B cell (primary cell): Measurements from ENCODE around the gene ZNF3. TPM values are rescaled to one million over a fixed set of nuclear protein-coding genes. Genes with fewer than 3 reads are reported as not detected.

Experiments
- ATAC-seq: fragments of 200-7000 bp; cut with Tn5 transposase; one replicate; pipeline ENCODE4 v1.10.0; 2021; ENCODE audit warnings: low read depth, mild to moderate bottlenecking, moderate number of reproducible peaks, moderate library complexity
- CTCF ChIA-PET: fragments of 350-600 bp; sonication (Branson Sonifier 250); formaldehyde crosslinking; loops from one replicate; lab custom pipeline; 2021; ENCODE audit warnings: antibody characterized with exemption, inconsistent platforms; lab: Charles Lee
- POLR2A ChIA-PET: fragments of 350-600 bp; sonication (Branson Sonifier 250); formaldehyde crosslinking; loops from one replicate; lab custom pipeline; 2021; ENCODE audit warnings: antibody characterized with exemption; lab: Charles Lee
- DNase-seq: peaks from one replicate; pipeline ENCODE4 v3.0.0; 2013
- H2AFZ ChIP-seq: 2 replicates; pipeline ENCODE4 v1.6.1; 2012; ENCODE audit warnings: mild to moderate bottlenecking, low read depth, low read length; ENCODE audit not compliant: insufficient read depth, poor library complexity, severe bottlenecking
- H3K27ac ChIP-seq, 2 donors: 1 replicate in 1 of 2; 2 replicates in 1 of 2; pipeline ENCODE4 v1.5.1; 2012 to 2013; ENCODE audit warnings: low read length in 2 of 2, mild to moderate bottlenecking in 2 of 2, moderate library complexity in 1 of 2
- H3K27me3 ChIP-seq, 4 experiments: fragments of 200-600 bp in 1 of 4; sonication (generic) in 1 of 4; replicated peaks in 1 of 4; 1 replicate in 2 of 4; 2 replicates in 2 of 4; pipeline versions ENCODE4 v1.6.1 to v1.7.0; 2013 to 2016; ENCODE audit warnings: low read length in 3 of 4, mild to moderate bottlenecking in 2 of 4, mixed read lengths in 1 of 4, moderate library complexity in 1 of 4; ENCODE audit not compliant: insufficient read depth in 4 of 4, control insufficient read depth in 3 of 4; ENCODE audit errors: control extremely low read depth in 1 of 4
- H3K36me3 ChIP-seq, 2 experiments: replicated peaks in 1 of 2; 1 replicate in 1 of 2; 2 replicates in 1 of 2; pipeline versions ENCODE4 v1.6.1 to v1.7.1; 2013; ENCODE audit warnings: low read length in 1 of 2; ENCODE audit not compliant: insufficient read depth in 2 of 2, control insufficient read depth in 1 of 2; ENCODE audit errors: control extremely low read depth in 1 of 2, extremely low read depth in 1 of 2
- H3K4me1 ChIP-seq, 2 donors: fragments of 200-600 bp in 1 of 2; sonication (generic) in 1 of 2; 1 replicate in 1 of 2; 2 replicates in 1 of 2; pipeline versions ENCODE4 v1.5.1 to v1.6.1; 2013 to 2017; ENCODE audit warnings: low read length in 2 of 2; ENCODE audit not compliant: control insufficient read depth in 2 of 2, insufficient read depth in 2 of 2
- H3K4me2 ChIP-seq: replicated peaks from 2 replicates; pipeline ENCODE3; 2012; ENCODE audit warnings: mild to moderate bottlenecking, low read depth, low read length; ENCODE audit not compliant: poor library complexity, severe bottlenecking
- H3K4me3 ChIP-seq, 5 experiments: fragments of 200-600 bp in 1 of 5; sonication (generic) in 1 of 5; 1 replicate in 3 of 5; 2 replicates in 2 of 5; pipeline versions ENCODE4 v1.5.1 to v1.7.0; 2011 to 2016; ENCODE audit warnings: low read length in 4 of 5, mild to moderate bottlenecking in 4 of 5, low read depth in 2 of 5, control low read depth in 1 of 5, moderate library complexity in 1 of 5; ENCODE audit not compliant: insufficient read depth in 1 of 5; ENCODE audit errors: control extremely low read depth in 1 of 5, extremely low read depth in 1 of 5
- H3K79me2 ChIP-seq: fragments of 200-600 bp; sonication (generic); one replicate; pipeline ENCODE4 v1.6.0; 2016; ENCODE audit warnings: low read length; ENCODE audit not compliant: control insufficient read depth, insufficient read depth
- H3K9ac ChIP-seq: fragments of 200-600 bp; sonication (generic); 2 replicates; pipeline ENCODE4 v1.6.1; 2017; ENCODE audit warnings: mild to moderate bottlenecking, low read length, moderate library complexity
- H3K9me3 ChIP-seq, 3 donors: one replicate each; pipeline versions ENCODE4 v1.6.1 to v1.7.1; 2013; ENCODE audit warnings: low read length in 2 of 3; ENCODE audit not compliant: control insufficient read depth in 2 of 3, insufficient read depth in 1 of 3; ENCODE audit errors: control extremely low read depth in 1 of 3
- H4K20me1 ChIP-seq: 2 replicates; pipeline ENCODE4 v1.6.0; 2012; ENCODE audit warnings: mild to moderate bottlenecking, low read length; ENCODE audit not compliant: insufficient read depth, control insufficient read depth, poor library complexity, severe bottlenecking
- H3K27ac Mint-ChIP-seq: one replicate; pipeline ENCODE4 v1.8.0; 2021; ENCODE audit warnings: mixed read lengths
- H3K27me3 Mint-ChIP-seq: one replicate; pipeline ENCODE4 v1.8.0; 2021; ENCODE audit warnings: mixed read lengths
- H3K4me1 Mint-ChIP-seq: one replicate; pipeline ENCODE4 v1.8.0; 2021; ENCODE audit warnings: mixed read lengths
- H3K4me3 Mint-ChIP-seq: one replicate; pipeline ENCODE4 v1.8.0; 2021; ENCODE audit warnings: mixed read lengths
- H3K9me3 Mint-ChIP-seq: one replicate; pipeline ENCODE4 v1.8.0; 2022; ENCODE audit warnings: mixed read lengths; ENCODE audit not compliant: insufficient read depth
- EZH2 ChIP-seq: IDR thresholded peaks from 2 replicates; pipeline ENCODE4 v1.6.1; 2012; ENCODE audit warnings: borderline replicate concordance, low read depth, mild to moderate bottlenecking, moderate library complexity, low read length; ENCODE audit not compliant: insufficient read depth, poor library complexity, severe bottlenecking
- WGBS: methylation state at CpG from one replicate; pipeline ENCODE4 v1.1.5; 2013; ENCODE audit warnings: missing lambda C conversion rate; ENCODE audit not compliant: insufficient coverage; 5-methylcytosine and 5-hydroxymethylcytosine counted together
- intact Hi-C: fragments of 100-400 bp; cut with micrococcal nuclease; formaldehyde crosslinking; loops from one replicate; pipeline ENCODE4 v1.10.0; 2022
- polyA plus RNA-seq: library from polyadenylated mRNA; depleted of rRNA; stranded (reverse); fragments of >200 nt; gene quantifications from 2 replicates; pipeline ENCODE4 v1.2.3, GENCODE V29; 2012
- total RNA-seq, 2 donors: library from RNA; stranded (reverse); fragments of 120-200 nt in 1 of 2; gene quantifications; 1 replicate in 1 of 2; 2 replicates in 1 of 2; pipeline versions ENCODE4 v1.2.3 to v1.2.4, GENCODE V29; 2013 to 2022
- TF ChIP-seq, protein P1 (sequence below): fragments of 200-600 bp; IDR thresholded peaks from one replicate; pipeline ENCODE4 v1.8.0; 2022; ENCODE audit warnings: antibody characterized with exemption, mild to moderate bottlenecking

ZNF3 gene
- total and polyA plus RNA-seq, 2 donors (not counting 1 experiment from before 2014, with no cell fraction given), result 19.2 to 44.8 TPM

DNA sequence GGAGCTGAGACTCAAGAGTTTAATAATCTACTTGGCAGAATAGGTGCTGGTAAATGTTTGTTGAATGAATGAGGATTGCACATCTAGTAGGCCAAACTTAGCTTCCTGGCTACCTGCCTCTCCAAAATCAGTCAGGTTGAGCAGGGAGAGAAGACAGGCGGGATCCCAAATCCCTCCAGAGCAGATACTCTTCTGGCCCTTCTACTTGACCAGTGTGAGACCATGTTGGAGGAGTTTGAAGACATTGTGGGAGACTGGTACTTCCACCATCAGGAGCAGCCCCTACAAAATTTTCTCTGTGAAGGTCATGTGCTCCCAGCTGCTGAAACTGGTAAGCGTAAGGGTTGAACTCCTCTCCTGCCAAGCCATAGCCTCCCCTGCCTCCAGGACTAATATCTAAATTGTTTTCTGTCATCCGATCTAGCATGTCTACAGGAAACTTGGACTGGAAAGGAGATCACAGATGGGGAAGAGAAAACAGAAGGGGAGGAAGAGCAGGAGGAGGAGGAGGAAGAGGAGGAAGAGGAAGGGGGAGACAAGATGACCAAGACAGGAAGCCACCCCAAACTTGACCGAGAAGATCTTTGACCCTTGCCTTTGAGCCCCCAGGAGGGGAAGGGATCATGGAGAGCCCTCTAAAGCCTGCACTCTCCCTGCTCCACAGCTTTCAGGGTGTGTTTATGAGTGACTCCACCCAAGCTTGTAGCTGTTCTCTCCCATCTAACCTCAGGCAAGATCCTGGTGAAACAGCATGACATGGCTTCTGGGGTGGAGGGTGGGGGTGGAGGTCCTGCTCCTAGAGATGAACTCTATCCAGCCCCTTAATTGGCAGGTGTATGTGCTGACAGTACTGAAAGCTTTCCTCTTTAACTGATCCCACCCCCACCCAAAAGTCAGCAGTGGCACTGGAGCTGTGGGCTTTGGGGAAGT is 43.0 kb upstream of the ZNF3 start:
- Histone ChIP-seq H3K27me3 (no peaks in the 10 kb centered on the region), H3K4me2 (peak overlapping the region; percentile 1), H2AFZ (no peak overlapping the region), H3K9ac (no peak overlapping the region), H3K4me3 (no peak overlapping the region), H3K9me3 (no peaks in the 10 kb centered on the region), H3K4me1 (peaks cover 29 to 42% of the 10 kb centered on the region in 2 donors), H3K36me3 (no peaks in the 10 kb centered on the region), H3K79me2 (peaks cover 23% of the 10 kb centered on the region), H4K20me1 (no peaks in the 10 kb centered on the region), H3K27ac (peak overlapping the region in 1 of 2 donors; percentile 19)
- no peak for ATAC-seq
- H3K27ac Mint-ChIP-seq, result peak overlapping the region; percentile 46
- H3K9me3 Mint-ChIP-seq, result no peaks in the 10 kb centered on the region
- peak overlapping the region; percentile 32 for H3K4me3 Mint-ChIP-seq
- ChIA-PET CTCF (interaction anchor here (0.6 to 2.9 kb wide), 7 partner anchors 8 to 773 kb away, joined by 3 to 25 read pairs (median 5); partner anchors contain the start of genes AP4M1 and MCM7), POLR2A (interaction anchor here (0.6 to 2.6 kb wide), 6 partner anchors 23 to 490 kb away, joined by 3 to 37 read pairs (median 4); partner anchors contain the start of genes AP4M1, MCM7 and ZCWPW1)
- peaks cover 46% of the 10 kb centered on the region for H3K4me1 Mint-ChIP-seq
- no peak for TF ChIP-seq EZH2
- TF ChIP-seq, protein P1, sequence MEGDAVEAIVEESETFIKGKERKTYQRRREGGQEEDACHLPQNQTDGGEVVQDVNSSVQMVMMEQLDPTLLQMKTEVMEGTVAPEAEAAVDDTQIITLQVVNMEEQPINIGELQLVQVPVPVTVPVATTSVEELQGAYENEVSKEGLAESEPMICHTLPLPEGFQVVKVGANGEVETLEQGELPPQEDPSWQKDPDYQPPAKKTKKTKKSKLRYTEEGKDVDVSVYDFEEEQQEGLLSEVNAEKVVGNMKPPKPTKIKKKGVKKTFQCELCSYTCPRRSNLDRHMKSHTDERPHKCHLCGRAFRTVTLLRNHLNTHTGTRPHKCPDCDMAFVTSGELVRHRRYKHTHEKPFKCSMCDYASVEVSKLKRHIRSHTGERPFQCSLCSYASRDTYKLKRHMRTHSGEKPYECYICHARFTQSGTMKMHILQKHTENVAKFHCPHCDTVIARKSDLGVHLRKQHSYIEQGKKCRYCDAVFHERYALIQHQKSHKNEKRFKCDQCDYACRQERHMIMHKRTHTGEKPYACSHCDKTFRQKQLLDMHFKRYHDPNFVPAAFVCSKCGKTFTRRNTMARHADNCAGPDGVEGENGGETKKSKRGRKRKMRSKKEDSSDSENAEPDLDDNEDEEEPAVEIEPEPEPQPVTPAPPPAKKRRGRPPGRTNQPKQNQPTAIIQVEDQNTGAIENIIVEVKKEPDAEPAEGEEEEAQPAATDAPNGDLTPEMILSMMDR, result no peak
- no peak for DNase-seq
- WGBS, result 58% methylated on average over 2 of the region's 4 CpGs
- intact Hi-C loops, result no loop called here
- no peaks in the 10 kb centered on the region for H3K27me3 Mint-ChIP-seq
